ENCODE measurements around the gene ZDHHC7. TPM values are rescaled to one million over a fixed set of nuclear protein-coding genes. Genes with fewer than 3 reads are reported as not detected.

The ZDHHC7 gene
- total RNA-seq, 1 donor from 2014 or later, result 43.6 TPM

GRCh38 chr16:84948851-84949610 lies 62.3 kb downstream of the ZDHHC7 start:
- Mint-ChIP-seq H3K4me1 (ENCODE audit: low read depth, unreplicated experiment) (peaks cover 11% of the 10 kb centered on the region), H3K27ac (ENCODE audit: unreplicated experiment) (no peak overlapping the region), H3K36me3 (ENCODE audit: unreplicated experiment) (peaks cover 4% of the 10 kb centered on the region), H3K27me3 (ENCODE audit: unreplicated experiment) (peaks cover 5% of the 10 kb centered on the region), H3K4me3 (ENCODE audit: unreplicated experiment) (no peak overlapping the region), H3K9me3 (ENCODE audit: unreplicated experiment) (peaks cover 5% of the 10 kb centered on the region)
- TF ChIP-seq, protein P1, sequence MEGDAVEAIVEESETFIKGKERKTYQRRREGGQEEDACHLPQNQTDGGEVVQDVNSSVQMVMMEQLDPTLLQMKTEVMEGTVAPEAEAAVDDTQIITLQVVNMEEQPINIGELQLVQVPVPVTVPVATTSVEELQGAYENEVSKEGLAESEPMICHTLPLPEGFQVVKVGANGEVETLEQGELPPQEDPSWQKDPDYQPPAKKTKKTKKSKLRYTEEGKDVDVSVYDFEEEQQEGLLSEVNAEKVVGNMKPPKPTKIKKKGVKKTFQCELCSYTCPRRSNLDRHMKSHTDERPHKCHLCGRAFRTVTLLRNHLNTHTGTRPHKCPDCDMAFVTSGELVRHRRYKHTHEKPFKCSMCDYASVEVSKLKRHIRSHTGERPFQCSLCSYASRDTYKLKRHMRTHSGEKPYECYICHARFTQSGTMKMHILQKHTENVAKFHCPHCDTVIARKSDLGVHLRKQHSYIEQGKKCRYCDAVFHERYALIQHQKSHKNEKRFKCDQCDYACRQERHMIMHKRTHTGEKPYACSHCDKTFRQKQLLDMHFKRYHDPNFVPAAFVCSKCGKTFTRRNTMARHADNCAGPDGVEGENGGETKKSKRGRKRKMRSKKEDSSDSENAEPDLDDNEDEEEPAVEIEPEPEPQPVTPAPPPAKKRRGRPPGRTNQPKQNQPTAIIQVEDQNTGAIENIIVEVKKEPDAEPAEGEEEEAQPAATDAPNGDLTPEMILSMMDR (IDR thresholded peaks at IDR 0.05; ENCODE audit: partially characterized antibody, unreplicated experiment), result no peak
- no peak for DNase-seq

DNA sequence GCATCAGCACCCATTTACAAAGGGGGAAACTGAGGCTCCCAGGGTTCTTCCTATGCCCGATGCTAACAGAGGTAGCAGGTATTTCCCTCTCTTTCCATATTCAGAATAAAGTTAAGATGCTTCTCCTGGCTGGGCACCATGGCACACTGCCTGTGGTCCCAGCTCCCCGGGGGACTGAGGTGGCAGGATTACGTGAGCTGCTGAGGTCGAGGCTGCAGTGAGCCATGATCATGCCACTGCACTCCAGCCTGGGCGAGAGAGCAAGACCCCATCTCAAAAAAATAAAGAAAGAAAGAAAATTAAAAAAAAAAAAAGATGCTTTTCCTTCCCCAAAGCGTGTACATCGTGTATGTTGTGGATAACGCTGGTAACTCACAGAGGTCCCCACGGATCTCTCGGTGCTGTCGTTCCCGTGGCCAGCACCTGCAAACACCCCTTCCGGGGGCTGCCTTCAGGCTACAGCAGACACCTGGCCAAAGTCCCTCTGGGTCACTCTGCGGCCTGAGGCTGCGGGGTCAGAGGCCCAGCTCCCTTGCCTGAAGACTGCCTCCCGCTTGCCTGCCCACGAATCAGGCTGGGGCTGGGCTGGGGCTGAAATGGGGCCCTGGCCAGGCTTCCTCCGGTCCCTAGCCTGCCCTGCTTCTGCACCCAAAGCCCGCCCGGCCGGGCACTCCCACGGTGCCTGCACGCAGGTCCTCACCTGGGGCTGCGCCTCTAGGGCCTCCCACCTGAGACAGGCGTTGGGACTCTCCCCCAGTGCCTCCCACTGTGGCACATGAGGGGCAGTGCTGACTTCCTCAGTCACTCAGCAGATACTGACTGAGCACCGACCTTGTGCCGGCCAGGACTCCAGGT lies 63.1 kb downstream of the ZDHHC7 start:
- no peak overlapping the region for H3K4me3 Mint-ChIP-seq (ENCODE audit: unreplicated experiment)
- H3K4me1 Mint-ChIP-seq (ENCODE audit: low read depth, unreplicated experiment), result peaks cover 6% of the 10 kb centered on the region
- H3K9me3 Mint-ChIP-seq (ENCODE audit: unreplicated experiment), result peaks cover 7% of the 10 kb centered on the region
- no peak overlapping the region for H3K27ac Mint-ChIP-seq (ENCODE audit: unreplicated experiment)
- H3K36me3 Mint-ChIP-seq (ENCODE audit: unreplicated experiment), result peaks cover 4% of the 10 kb centered on the region
- no peak for DNase-seq
- H3K27me3 Mint-ChIP-seq (ENCODE audit: unreplicated experiment), result peaks cover 5% of the 10 kb centered on the region
- TF ChIP-seq, protein P1 (IDR thresholded peaks at IDR 0.05; ENCODE audit: partially characterized antibody, unreplicated experiment), result no peak

DNA sequence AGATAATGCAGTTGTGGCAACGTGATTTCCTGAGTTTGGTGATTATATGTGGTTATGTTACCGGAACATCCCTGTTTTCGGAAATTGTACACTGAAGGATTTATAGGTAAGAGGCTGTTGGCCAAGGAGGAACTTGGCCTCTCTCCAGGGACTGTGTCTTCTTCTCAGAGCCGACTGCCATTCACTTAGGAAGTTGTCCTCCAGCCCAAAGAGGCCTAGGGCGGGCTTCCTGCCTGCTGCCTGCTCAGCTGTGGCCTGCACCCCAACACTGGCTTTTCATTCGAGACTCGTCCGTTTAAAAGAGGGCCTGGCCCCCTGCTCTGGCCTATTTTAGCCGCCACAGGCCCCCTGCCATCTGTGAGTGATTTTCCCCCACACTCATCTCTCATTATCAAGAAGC lies 64.3 kb downstream of the ZDHHC7 start:
- peaks cover 4% of the 10 kb centered on the region for H3K36me3 Mint-ChIP-seq (ENCODE audit: unreplicated experiment)
- H3K27ac Mint-ChIP-seq (ENCODE audit: unreplicated experiment), result no peak overlapping the region

DNA sequence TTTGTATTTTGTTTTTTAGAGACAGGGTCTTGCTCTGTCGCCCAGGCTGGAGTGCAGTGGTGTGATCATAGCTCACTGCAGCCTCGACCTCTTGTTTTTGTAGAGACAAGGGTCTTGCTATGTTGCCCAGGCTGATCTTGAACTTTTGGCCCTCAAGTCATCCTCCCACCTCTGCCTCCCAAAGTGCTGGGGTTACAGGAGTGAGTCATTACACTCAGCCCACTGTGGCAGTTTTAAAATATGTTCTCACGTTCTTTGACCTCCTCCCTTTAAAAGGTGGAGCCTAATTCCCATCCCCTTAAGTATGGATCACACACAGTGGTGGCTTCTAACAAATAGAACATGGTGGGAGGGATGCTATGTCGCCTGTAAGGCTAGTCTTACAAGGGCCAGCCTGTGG lies 67.7 kb downstream of the ZDHHC7 start:
- Mint-ChIP-seq H3K27ac (ENCODE audit: unreplicated experiment) (no peak overlapping the region), H3K36me3 (ENCODE audit: unreplicated experiment) (peaks cover 4% of the 10 kb centered on the region), H3K4me3 (ENCODE audit: unreplicated experiment) (no peak overlapping the region), H3K4me1 (ENCODE audit: low read depth, unreplicated experiment) (no peaks in the 10 kb centered on the region), H3K9me3 (ENCODE audit: unreplicated experiment) (peaks cover 11% of the 10 kb centered on the region), H3K27me3 (ENCODE audit: unreplicated experiment) (peaks cover 9% of the 10 kb centered on the region)
- TF ChIP-seq, protein P1 (IDR thresholded peaks at IDR 0.05; ENCODE audit: partially characterized antibody, unreplicated experiment), result no peak
- DNase-seq, result no peak

More for the DNA sequence above, 64.3 kb downstream of the ZDHHC7 start:
- Mint-ChIP-seq H3K9me3 (ENCODE audit: unreplicated experiment) (peaks cover 9% of the 10 kb centered on the region), H3K4me3 (ENCODE audit: unreplicated experiment) (no peak overlapping the region), H3K27me3 (ENCODE audit: unreplicated experiment) (peaks cover 7% of the 10 kb centered on the region), H3K4me1 (ENCODE audit: low read depth, unreplicated experiment) (peaks cover 4% of the 10 kb centered on the region)
- no peak for DNase-seq
- TF ChIP-seq, protein P1 (IDR thresholded peaks at IDR 0.05; ENCODE audit: partially characterized antibody, unreplicated experiment), result no peak

All from glutamatergic neuron (in vitro differentiated cells).